ENCODE data around the gene PLA2G4D. TPM values are rescaled to one million over a fixed set of nuclear protein-coding genes. Genes with fewer than 3 reads are reported as not detected.

PLA2G4D gene
- total RNA-seq, 1 experiment from 2014 or later = 0.34 TPM

DNA sequence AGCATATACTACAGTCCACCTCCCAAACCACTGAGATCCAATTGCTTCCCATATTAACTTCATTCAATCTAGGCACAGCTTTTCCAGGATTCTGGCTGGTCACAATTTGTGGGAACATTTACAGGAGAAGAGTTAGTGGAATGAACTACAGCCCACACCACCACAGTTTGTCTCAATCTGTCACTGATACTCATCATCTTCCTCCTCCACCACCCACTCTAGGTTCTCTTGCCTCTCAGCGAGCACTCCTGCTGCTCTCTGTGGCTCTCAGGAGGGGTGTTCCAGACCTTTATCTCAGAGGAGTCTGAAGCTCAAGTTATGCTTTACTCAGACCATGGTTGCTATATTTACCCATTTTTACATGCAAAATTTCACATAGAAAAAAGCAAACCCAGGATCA, 25.9 kb upstream of the PLA2G4D start:
- ChIA-PET CTCF (no interaction called here), POLR2A (no interaction called here), RAD21 (ENCODE audit: low non-redundant PET in 1 of 2, low total read pairs in 2 of 2, uncharacterized antibody in 2 of 2, unreplicated experiment in 2 of 2) (no interaction called here)
- no peaks in the 10 kb centered on the region for H3K9me2 ChIP-seq (ENCODE audit: insufficient read depth)
- H3K79me2 ChIP-seq (ENCODE audit: insufficient read depth, low read length) = no peaks in the 10 kb centered on the region
- no peak for DNase-seq (ENCODE audit: low read depth, low spot score)
- TF ChIP-seq, protein P1, sequence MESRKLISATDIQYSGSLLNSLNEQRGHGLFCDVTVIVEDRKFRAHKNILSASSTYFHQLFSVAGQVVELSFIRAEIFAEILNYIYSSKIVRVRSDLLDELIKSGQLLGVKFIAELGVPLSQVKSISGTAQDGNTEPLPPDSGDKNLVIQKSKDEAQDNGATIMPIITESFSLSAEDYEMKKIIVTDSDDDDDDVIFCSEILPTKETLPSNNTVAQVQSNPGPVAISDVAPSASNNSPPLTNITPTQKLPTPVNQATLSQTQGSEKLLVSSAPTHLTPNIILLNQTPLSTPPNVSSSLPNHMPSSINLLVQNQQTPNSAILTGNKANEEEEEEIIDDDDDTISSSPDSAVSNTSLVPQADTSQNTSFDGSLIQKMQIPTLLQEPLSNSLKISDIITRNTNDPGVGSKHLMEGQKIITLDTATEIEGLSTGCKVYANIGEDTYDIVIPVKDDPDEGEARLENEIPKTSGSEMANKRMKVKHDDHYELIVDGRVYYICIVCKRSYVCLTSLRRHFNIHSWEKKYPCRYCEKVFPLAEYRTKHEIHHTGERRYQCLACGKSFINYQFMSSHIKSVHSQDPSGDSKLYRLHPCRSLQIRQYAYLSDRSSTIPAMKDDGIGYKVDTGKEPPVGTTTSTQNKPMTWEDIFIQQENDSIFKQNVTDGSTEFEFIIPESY (IDR thresholded peaks at IDR 0.05; ENCODE audit: extremely low read depth, insufficient replicate concordance, low read length) = no peak
- TF ChIP-seq SP1 (IDR thresholded peaks at IDR 0.05; ENCODE audit: low read depth) = no peak
- TF ChIP-seq EZH2phosphoT487 (IDR thresholded peaks at IDR 0.05; ENCODE audit: borderline replicate concordance) = no peak
- no TSS peak for BruUV-seq (replicated peaks)
- no peaks in the 10 kb centered on the region for H4K20me1 ChIP-seq (ENCODE audit: insufficient read depth)
- no peak overlapping the region for H3K27ac ChIP-seq (ENCODE audit: low read depth, low read length)
- no peak overlapping the region for H2AFZ ChIP-seq (ENCODE audit: low read depth, low read length, poor library complexity, severe bottlenecking)
- H3K9ac ChIP-seq (ENCODE audit: low read length) = no peak overlapping the region
- peaks cover 0 to 4% of the 10 kb centered on the region in 2 experiments; a peak in 1 of 4 replicates for H3K4me1 ChIP-seq (ENCODE audit: control insufficient read depth in 1 of 2, insufficient read depth in 2 of 2, low read length in 2 of 2)
- intact Hi-C loops (cut with micrococcal nuclease) = no loop called here
- no peaks in the 10 kb centered on the region for H3K27me3 ChIP-seq (ENCODE audit: insufficient read depth, low read length)
- ATAC-seq = no peak
- H3K4me3 ChIP-seq (replicated peaks in 1 of 2; ENCODE audit: low read depth in 1 of 2, low read length in 2 of 2) = no peak overlapping the region
- no peaks in the 10 kb centered on the region for H3K36me3 ChIP-seq (ENCODE audit: control insufficient read depth in 1 of 2, insufficient read depth in 2 of 2, low read length in 2 of 2)
- no peak overlapping the region for H3K4me2 ChIP-seq (ENCODE audit: low read length)
- H3K9me3 ChIP-seq (ENCODE audit: control insufficient read depth in 1 of 2, insufficient read depth in 1 of 2, low read depth in 1 of 2, low read length in 2 of 2) = no peaks in the 10 kb centered on the region

- BruUV-seq (replicated peaks) = no TSS peak
- H3K9ac ChIP-seq (ENCODE audit: low read length) = no peak overlapping the region
- DNase-seq (ENCODE audit: low read depth, low spot score) = no peak
- CTCF ChIA-PET = no interaction called here
- peaks cover 0 to 4% of the 10 kb centered on the region in 2 experiments; a peak in 1 of 4 replicates for H3K4me1 ChIP-seq (ENCODE audit: control insufficient read depth in 1 of 2, insufficient read depth in 2 of 2, low read length in 2 of 2)
- no peak for TF ChIP-seq FOSL1 (IDR thresholded peaks at IDR 0.05; ENCODE audit: low read depth)
- no peak for ATAC-seq
- no peak overlapping the region for H3K4me2 ChIP-seq (ENCODE audit: low read length)
- H4K20me1 ChIP-seq (ENCODE audit: insufficient read depth) = no peaks in the 10 kb centered on the region
- H3K27me3 ChIP-seq (ENCODE audit: insufficient read depth, low read length) = no peaks in the 10 kb centered on the region
- intact Hi-C loops (cut with micrococcal nuclease) = no loop called here
- H2AFZ ChIP-seq (ENCODE audit: low read depth, low read length, poor library complexity, severe bottlenecking) = no peak overlapping the region
- POLR2A ChIA-PET = no interaction called here
- RAD21 ChIA-PET (ENCODE audit: low non-redundant PET in 1 of 2, low total read pairs in 2 of 2, uncharacterized antibody in 2 of 2, unreplicated experiment in 2 of 2) = no interaction called here
- no peak overlapping the region for H3K4me3 ChIP-seq (replicated peaks in 1 of 2; ENCODE audit: low read depth in 1 of 2, low read length in 2 of 2)
- no peaks in the 10 kb centered on the region for H3K79me2 ChIP-seq (ENCODE audit: insufficient read depth, low read length)
- H3K9me2 ChIP-seq (ENCODE audit: insufficient read depth) = no peaks in the 10 kb centered on the region
- no peak overlapping the region for H3K27ac ChIP-seq (ENCODE audit: low read depth, low read length)
- no peaks in the 10 kb centered on the region for H3K36me3 ChIP-seq (ENCODE audit: control insufficient read depth in 1 of 2, insufficient read depth in 2 of 2, low read length in 2 of 2)
- no peaks in the 10 kb centered on the region for H3K9me3 ChIP-seq (ENCODE audit: control insufficient read depth in 1 of 2, insufficient read depth in 1 of 2, low read depth in 1 of 2, low read length in 2 of 2)
Observed at GRCh38 chr15:42119446-42119760, 25.0 kb upstream of the PLA2G4D start.
